SU-DHL-6 (cell line): ENCODE data around the gene CES4A.

Experiments
- CTCF ChIP-seq: fragments of 200-600 bp; sonication (generic); IDR thresholded peaks from one replicate; pipeline ENCODE4 v1.5.1; 2017; ENCODE audit warnings: antibody characterized with exemption, mild to moderate bottlenecking, low read length, moderate library complexity; ENCODE audit not compliant: insufficient read depth, poor library complexity, severe bottlenecking
- EZH2phosphoT487 ChIP-seq: fragments of 200-600 bp; sonication (generic), shearing (Covaris generic); conservative IDR thresholded peaks from 2 replicates; pipeline ENCODE4 v1.6.1; 2018; ENCODE audit warnings: mild to moderate bottlenecking, antibody characterized with exemption, low read length, moderate library complexity, mixed read lengths

GRCh38 chr16:67036323-67036741, 47.9 kb downstream of the CES4A start:
- no peak for TF ChIP-seq CTCF
- no peak for TF ChIP-seq EZH2phosphoT487
